Stimulated activated naive CD4-positive, alpha-beta T cell treated with Interleukin-2 at 50 U/mL for 16 hours (primary cell): Measurements from ENCODE around the gene FGFR4.

ENCODE experiments used
- DNase-seq: peaks from one replicate; lab custom pipeline; 2025; lab: John Stamatoyannopoulos, UW

Gene FGFR4

DNA sequence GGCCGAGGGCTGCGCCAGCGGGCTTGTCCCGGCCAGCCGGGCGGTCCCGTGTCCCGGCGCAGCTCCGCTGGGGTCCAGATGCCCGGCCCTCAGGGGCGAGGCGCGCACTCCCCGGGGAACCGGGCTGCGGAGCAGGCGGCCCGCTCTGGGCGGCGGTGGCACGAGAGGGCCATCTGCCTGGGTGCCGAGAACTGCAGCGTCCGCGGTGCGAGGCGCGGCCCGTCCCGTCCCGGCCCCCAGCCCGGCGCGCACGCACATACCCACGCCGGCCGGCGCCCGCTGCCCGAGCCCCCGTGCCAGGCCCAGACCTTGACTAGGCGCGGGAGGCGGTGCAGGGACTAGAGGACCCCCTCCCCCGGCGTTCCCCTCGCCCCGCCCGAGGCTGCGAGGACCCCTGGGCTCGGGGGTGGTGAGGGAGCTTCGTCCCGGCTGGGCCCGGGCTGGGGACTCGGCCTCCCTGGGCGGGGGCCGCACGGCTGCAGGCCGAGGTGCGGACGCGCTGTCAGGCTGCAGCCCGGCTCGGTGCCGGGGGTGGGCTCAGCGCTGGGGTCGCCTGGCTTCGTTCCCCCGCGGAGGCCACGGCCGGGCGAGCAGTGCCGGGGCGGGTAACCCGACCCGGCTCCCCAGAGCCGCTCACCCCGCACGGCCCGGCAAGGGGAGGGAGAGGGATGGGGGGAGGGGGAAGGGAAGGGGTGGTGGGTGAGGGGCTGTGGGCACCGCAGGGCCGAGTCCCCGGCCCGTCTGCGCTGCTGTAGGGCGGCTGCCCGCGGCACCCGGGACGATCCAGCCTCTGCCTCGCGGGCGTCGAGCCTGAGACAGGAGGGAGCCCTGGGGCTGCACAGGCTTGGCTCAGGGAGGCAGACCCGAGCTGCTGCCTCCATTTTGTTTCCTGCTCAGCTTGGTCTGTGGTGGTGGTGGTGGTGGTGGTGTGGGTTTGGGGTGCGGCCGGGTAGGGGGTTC is 45.7 kb downstream of the FGFR4 start:
- peak; percentile 51 for DNase-seq

DNA sequence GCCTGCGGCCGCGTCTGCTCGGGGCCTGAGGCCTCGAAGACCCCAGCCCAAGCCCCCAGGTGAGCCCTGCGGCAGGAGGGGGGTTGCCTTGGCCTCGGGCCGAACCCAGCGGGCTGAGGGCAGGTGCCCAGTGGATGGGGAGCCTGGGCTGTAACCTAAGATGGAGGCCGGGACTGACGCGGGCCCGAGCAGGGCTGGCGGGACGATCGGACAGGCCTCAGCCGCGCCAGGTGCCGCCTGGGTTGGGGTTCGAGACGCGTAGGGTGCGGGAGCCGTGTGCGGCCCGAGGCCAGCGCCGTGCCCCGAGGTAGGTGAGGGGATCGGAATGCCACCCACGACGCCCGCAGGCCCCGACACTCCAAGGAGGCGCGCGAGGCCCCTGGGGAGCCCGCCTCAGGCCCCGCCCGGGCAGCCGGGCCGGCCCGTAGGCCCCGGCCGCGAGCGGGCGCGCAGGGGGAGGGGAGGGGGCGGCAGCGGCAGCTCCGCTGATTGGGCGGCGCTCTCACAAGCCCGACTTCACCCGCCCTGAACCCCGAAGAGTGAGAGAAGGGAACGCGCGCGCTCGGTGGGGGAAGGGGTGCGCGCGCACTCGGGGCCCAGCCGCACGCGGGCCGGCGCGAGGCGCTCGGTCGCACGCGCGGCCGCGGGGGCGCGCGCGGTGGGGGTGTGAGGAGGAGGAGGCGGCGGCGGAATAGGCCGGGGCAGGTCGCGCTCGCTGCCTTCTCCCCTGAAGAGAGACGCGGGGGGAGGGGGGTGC is 46.6 kb downstream of the FGFR4 start, which contains the start of gene NSD1:
NSD1 (plus strand) TSS at position 678 of the 757 bp plus-strand sequence. CDS start 1,331 bp downstream, outside the sequence.
- peak; percentile 87 for DNase-seq

DNA sequence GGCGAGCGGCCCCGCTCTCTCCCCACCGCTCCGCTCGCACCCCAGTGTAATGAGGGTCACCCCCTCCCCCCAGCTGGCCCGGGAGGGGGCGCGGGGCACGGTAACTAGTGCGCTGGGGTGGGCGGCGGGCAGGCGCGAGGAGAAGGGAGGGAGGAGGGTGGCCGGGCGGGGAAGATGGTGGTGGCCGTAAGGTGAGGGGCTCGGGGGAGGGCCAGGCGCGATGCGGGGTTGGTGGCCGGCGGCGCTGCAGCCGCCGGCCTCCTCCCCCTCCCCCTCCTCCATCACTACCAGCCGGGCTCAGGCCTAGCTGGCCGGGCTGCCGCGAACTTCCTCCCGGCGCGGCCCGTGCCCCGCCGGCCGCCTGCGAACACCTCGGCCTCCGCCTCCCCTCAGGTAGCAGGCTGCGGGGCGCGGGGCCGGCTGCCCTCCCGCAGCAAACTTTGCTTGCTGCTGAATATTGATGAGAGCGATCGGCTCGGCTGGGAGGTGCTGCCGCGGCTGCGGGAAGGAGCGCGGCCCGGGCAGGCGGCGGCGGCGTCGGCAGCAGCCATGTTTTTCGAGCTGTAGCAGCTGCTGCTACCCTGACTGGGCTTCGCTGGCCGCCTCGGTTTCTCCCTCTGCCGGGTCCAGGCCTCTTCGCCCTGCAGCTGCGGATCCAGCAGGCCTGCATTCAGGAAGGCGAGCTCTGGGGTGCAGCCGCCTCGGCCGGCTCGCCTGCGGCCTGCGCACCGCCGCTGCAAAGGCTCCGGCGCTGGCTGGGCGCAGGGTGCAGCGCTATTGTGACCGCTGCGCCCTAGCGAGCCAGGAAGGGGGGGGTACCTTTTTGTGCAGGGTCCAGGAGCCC is 47.4 kb downstream of the FGFR4 start:
- peak; percentile 37 for DNase-seq

DNA sequence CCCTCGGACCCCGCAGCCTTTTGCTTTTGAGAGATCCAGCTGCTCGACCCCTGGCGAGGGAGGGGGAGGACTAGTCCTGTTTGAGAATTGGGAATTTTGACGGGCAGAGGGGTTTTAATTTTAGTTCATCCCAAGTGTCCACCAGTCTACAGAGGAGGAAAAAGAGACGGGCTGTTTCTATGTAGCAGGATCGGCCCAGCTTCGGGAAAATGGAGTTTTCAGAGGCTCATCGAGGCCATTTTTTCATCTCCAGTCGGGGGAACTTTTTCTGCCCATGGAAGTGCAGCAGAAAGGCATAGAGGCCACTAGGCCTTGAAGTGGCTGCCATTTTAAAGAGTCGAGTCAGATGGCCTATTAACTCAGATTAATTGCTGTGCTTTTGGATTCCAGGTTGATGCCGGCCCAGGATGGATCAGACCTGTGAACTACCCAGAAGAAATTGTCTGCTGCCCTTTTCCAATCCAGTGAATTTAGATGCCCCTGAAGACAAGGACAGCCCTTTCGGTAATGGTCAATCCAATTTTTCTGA is 48.0 kb downstream of the FGFR4 start:
- DNase-seq = no peak

DNA sequence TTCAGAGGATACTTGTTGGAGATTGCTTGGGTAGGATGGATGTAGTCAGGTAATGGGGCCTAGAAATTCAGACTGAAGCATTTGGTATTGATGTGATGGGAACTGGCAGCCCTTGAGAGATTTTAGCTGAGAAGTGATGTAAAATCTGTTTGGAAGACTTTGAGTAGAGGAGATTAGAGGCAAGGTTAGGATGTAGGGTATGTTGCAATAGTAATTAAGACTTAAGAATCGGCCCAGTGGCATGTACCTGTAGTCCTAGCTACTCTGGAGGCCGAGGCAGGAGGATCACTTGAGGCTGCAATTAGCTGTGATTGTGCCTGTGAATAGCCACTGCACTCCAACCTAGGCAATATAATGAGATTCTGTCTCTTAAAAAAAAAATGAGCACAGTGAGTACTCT is 53.6 kb downstream of the FGFR4 start:
- no peak for DNase-seq

DNA sequence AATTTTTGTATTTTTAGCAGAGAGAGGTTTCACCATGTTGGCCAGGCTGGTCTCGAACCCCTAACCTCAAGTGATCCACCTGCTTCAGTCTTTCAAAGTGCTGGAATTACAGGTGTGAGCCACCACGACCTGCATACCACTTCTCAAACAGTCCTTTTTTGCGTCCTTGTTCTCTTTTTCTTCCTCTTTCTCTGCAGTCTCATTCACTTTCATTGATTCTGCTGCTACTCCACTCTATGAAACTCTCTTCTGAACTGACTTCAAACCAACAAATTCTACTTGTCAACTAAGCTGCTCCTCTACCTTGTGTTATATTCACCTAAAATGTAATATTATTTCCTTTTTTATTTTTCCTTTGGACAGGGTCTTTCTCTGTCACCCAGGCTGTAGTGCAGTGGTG is 54.8 kb downstream of the FGFR4 start:
- no peak for DNase-seq

DNA sequence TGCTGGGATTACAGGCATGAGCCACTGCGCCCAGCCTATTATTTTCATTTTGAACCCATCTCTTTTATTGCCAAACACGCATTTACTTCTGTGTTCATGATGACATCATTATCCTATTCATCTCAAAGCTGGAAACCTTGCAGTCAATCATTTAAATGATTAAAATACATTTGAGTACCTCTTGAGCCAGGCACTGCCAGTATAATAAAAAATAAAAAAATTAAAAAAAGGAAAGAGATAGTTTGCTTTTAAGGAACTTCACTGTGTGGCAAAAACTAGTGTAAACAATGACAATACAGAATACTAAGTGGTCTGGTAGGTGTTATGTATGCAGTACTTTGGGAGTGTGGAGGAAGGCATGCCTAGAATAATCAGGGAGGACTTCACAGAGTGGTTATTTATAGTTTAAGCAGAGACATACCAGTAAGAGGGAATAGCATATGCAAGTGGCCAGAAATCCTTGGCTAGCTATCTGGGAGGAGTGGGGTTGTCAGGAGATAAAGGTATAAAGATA is 55.4 kb downstream of the FGFR4 start:
- DNase-seq = no peak

DNA sequence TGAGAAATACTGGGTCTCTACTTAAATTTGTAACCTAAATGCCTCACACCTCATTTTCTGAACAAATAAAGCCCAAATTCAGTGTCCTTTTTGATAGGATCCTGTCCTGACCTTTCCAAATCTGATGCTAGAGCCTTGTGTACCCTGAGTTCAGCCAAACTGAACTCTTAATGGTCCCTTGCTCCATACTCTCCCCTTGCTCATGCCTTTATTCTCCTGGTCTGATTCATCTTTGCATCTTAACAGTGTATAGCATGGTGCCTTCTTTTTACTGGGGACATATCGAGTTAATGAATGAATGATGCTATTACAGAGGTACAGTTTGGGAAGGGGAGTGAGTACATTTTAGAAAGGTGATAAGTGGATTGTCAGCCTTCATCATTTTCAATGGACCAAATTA is 56.1 kb downstream of the FGFR4 start:
- no peak for DNase-seq

DNA sequence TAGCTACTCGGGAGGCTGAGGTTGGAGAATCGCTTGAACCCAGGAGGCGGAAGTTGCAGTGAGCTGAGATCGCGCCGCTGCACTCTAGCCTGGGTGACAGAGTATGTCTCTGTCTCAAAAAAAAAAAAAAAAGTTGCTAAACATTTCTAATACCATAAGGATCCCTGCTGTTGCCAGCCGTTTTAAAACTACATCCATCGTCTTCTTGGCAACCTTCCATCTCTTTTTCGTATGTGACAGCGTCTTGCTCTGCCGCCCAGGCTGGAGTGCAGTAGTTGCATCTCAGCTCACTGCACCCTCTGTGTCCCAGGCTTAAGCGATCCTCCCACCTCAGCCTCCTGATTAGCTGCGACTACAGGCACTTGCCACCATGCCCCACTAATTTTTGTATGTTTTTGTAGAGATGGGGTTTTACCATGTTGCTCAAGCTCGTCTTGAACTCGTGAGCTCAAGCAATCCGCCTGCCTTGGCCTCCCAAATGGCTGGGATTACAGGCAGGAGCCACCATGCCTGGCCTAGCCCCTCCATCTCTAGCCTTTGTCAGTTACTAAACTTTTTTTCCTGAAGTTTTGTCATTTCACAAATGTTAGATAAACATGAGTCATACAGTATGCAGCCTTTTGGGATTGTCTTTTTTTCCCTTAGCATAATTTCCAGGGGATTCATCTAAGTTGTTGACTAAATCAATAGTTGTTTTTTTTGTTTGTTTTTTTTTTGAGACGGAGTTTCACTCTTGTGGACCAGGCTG is 60.4 kb downstream of the FGFR4 start:
- no peak for DNase-seq
